Measurements from ENCODE around the gene BCAP31. TPM values are rescaled to one million over a fixed set of nuclear protein-coding genes. Genes with fewer than 3 reads are reported as not detected.
"Not testable (repeated sequence)": the region's sequence is repeated elsewhere in the genome, so short reads cannot be mapped to it uniquely, and the experiment has no call there.

BCAP31 gene
- total and polyA plus RNA-seq, 2 donors (not counting 1 experiment from before 2014, with no cell fraction given) = 59.5 to 117 TPM

GRCh38 chrX:153699210-153699783 is 24.9 kb downstream of the BCAP31 start:
- H2AFZ ChIP-seq (ENCODE audit: insufficient read depth, low read depth, low read length, poor library complexity, severe bottlenecking); H3K4me3 Mint-ChIP-seq; DNase-seq; H3K4me1 ChIP-seq (ENCODE audit: control insufficient read depth in 2 of 2, insufficient read depth in 2 of 2, low read length in 2 of 2); H3K79me2 ChIP-seq (ENCODE audit: control insufficient read depth, insufficient read depth, low read length); CTCF ChIA-PET; H3K4me3 ChIP-seq (ENCODE audit: control extremely low read depth in 1 of 5, extremely low read depth in 1 of 5, insufficient read depth in 1 of 5, low read depth in 2 of 5, low read length in 4 of 5); intact Hi-C loops (cut with micrococcal nuclease); H3K27me3 ChIP-seq (replicated peaks in 1 of 4; ENCODE audit: control extremely low read depth in 1 of 4, control insufficient read depth in 3 of 4, insufficient read depth in 4 of 4, low read length in 3 of 4); H3K4me2 ChIP-seq (replicated peaks; ENCODE audit: low read depth, low read length, poor library complexity, severe bottlenecking); H3K27ac ChIP-seq (ENCODE audit: low read length in 2 of 2); ATAC-seq (ENCODE audit: low read depth); H3K9ac ChIP-seq (ENCODE audit: low read length); H3K27me3 Mint-ChIP-seq; H3K9me3 ChIP-seq (ENCODE audit: control extremely low read depth in 1 of 3, control insufficient read depth in 2 of 3, insufficient read depth in 1 of 3, low read length in 2 of 3); H3K27ac Mint-ChIP-seq; H3K4me1 Mint-ChIP-seq; H3K9me3 Mint-ChIP-seq (ENCODE audit: insufficient read depth): not testable (repeated sequence)
- peaks cover 0 to 14% of the 10 kb centered on the region in 2 experiments for H3K36me3 ChIP-seq (replicated peaks in 1 of 2; ENCODE audit: control extremely low read depth in 1 of 2, control insufficient read depth in 1 of 2, extremely low read depth in 1 of 2, insufficient read depth in 2 of 2, low read length in 1 of 2)
- H4K20me1 ChIP-seq (ENCODE audit: control insufficient read depth, insufficient read depth, low read length, poor library complexity, severe bottlenecking) = peaks cover 11% of the 10 kb centered on the region
- 95% methylated on average over 7 of the region's 16 CpGs for WGBS (ENCODE audit: insufficient coverage)
- POLR2A ChIA-PET = interaction anchor here (0.6 kb wide), 2 partner anchors 45 to 153 kb away, joined by 3 to 4 read pairs; no protein-coding TSS in a partner anchor

GRCh38 chrX:153697924-153698865 is 26.0 kb downstream of the BCAP31 start:
- H3K4me3 Mint-ChIP-seq = no peak overlapping the region
- DNase-seq (no peak), ATAC-seq (ENCODE audit: low read depth) (no peak)
- Histone ChIP-seq H3K4me3 (ENCODE audit: control extremely low read depth in 1 of 5, extremely low read depth in 1 of 5, insufficient read depth in 1 of 5, low read depth in 2 of 5, low read length in 4 of 5) (no peak overlapping the region), H3K27me3 (replicated peaks in 1 of 4; ENCODE audit: control extremely low read depth in 1 of 4, control insufficient read depth in 3 of 4, insufficient read depth in 4 of 4, low read length in 3 of 4) (no peaks in the 10 kb centered on the region), H3K27ac (ENCODE audit: low read length in 2 of 2) (no peak overlapping the region), H3K4me1 (ENCODE audit: control insufficient read depth in 2 of 2, insufficient read depth in 2 of 2, low read length in 2 of 2) (no peaks in the 10 kb centered on the region), H3K9me3 (ENCODE audit: control extremely low read depth in 1 of 3, control insufficient read depth in 2 of 3, insufficient read depth in 1 of 3, low read length in 2 of 3) (no peaks in the 10 kb centered on the region), H3K9ac (ENCODE audit: low read length) (no peak overlapping the region), H4K20me1 (ENCODE audit: control insufficient read depth, insufficient read depth, low read length, poor library complexity, severe bottlenecking) (peaks cover 5% of the 10 kb centered on the region), H2AFZ (ENCODE audit: insufficient read depth, low read depth, low read length, poor library complexity, severe bottlenecking) (no peak overlapping the region), H3K79me2 (ENCODE audit: control insufficient read depth, insufficient read depth, low read length) (no peaks in the 10 kb centered on the region), H3K36me3 (replicated peaks in 1 of 2; ENCODE audit: control extremely low read depth in 1 of 2, control insufficient read depth in 1 of 2, extremely low read depth in 1 of 2, insufficient read depth in 2 of 2, low read length in 1 of 2) (peaks cover 0 to 14% of the 10 kb centered on the region in 2 experiments), H3K4me2 (replicated peaks; ENCODE audit: low read depth, low read length, poor library complexity, severe bottlenecking) (no peak overlapping the region)
- H3K4me1 Mint-ChIP-seq = no peaks in the 10 kb centered on the region
- TF ChIP-seq EZH2 (IDR thresholded peaks at IDR 0.05; ENCODE audit: borderline replicate concordance, insufficient read depth, low read depth, low read length, poor library complexity, severe bottlenecking) = no peak
- TF ChIP-seq CTCF (IDR thresholded peaks at IDR 0.05) = no peak
- POLR2A ChIA-PET = no interaction called here
- 86% methylated on average over 5 of the region's 16 CpGs for WGBS (ENCODE audit: insufficient coverage)
- no peaks in the 10 kb centered on the region for H3K27me3 Mint-ChIP-seq
- no peaks in the 10 kb centered on the region for H3K9me3 Mint-ChIP-seq (ENCODE audit: insufficient read depth)
- intact Hi-C loops (cut with micrococcal nuclease) = no loop called here
- no peak overlapping the region for H3K27ac Mint-ChIP-seq
- CTCF ChIA-PET = no interaction called here

GRCh38 chrX:153696986-153697722 is 27.0 kb downstream of the BCAP31 start:
- H3K4me2 ChIP-seq (replicated peaks; ENCODE audit: low read depth, low read length, poor library complexity, severe bottlenecking); POLR2A ChIA-PET; H3K27me3 ChIP-seq (replicated peaks in 1 of 4; ENCODE audit: control extremely low read depth in 1 of 4, control insufficient read depth in 3 of 4, insufficient read depth in 4 of 4, low read length in 3 of 4); H3K27ac ChIP-seq (ENCODE audit: low read length in 2 of 2); H3K4me1 ChIP-seq (ENCODE audit: control insufficient read depth in 2 of 2, insufficient read depth in 2 of 2, low read length in 2 of 2); H3K27ac Mint-ChIP-seq; H2AFZ ChIP-seq (ENCODE audit: insufficient read depth, low read depth, low read length, poor library complexity, severe bottlenecking); DNase-seq; H3K36me3 ChIP-seq (replicated peaks in 1 of 2; ENCODE audit: control extremely low read depth in 1 of 2, control insufficient read depth in 1 of 2, extremely low read depth in 1 of 2, insufficient read depth in 2 of 2, low read length in 1 of 2); H3K9ac ChIP-seq (ENCODE audit: low read length); H3K9me3 ChIP-seq (ENCODE audit: control extremely low read depth in 1 of 3, control insufficient read depth in 2 of 3, insufficient read depth in 1 of 3, low read length in 2 of 3); intact Hi-C loops (cut with micrococcal nuclease); H3K27me3 Mint-ChIP-seq; H3K4me1 Mint-ChIP-seq; ATAC-seq (ENCODE audit: low read depth); H3K4me3 ChIP-seq (ENCODE audit: control extremely low read depth in 1 of 5, extremely low read depth in 1 of 5, insufficient read depth in 1 of 5, low read depth in 2 of 5, low read length in 4 of 5); CTCF ChIA-PET; H4K20me1 ChIP-seq (ENCODE audit: control insufficient read depth, insufficient read depth, low read length, poor library complexity, severe bottlenecking); H3K4me3 Mint-ChIP-seq; H3K79me2 ChIP-seq (ENCODE audit: control insufficient read depth, insufficient read depth, low read length); H3K9me3 Mint-ChIP-seq (ENCODE audit: insufficient read depth): not testable (repeated sequence)
- 98% methylated on average over 15 of the region's 16 CpGs for whole genome bisulfite sequencing (ENCODE audit: insufficient coverage)
